ENCODE results near the gene SLC6A19. TPM values are rescaled to one million over a fixed set of nuclear protein-coding genes. Genes with fewer than 3 reads are reported as not detected.
A peak's percentile ranks its signal among the peaks of the same experiment; 100 is the strongest.

The SLC6A19 gene
- total and polyA plus RNA-seq, 9 of the 15 experiments (the other 6 are each of a cell fraction or from before 2014, with no cell fraction given), result 0.03 to 1.6 (median 0.59) TPM

DNA sequence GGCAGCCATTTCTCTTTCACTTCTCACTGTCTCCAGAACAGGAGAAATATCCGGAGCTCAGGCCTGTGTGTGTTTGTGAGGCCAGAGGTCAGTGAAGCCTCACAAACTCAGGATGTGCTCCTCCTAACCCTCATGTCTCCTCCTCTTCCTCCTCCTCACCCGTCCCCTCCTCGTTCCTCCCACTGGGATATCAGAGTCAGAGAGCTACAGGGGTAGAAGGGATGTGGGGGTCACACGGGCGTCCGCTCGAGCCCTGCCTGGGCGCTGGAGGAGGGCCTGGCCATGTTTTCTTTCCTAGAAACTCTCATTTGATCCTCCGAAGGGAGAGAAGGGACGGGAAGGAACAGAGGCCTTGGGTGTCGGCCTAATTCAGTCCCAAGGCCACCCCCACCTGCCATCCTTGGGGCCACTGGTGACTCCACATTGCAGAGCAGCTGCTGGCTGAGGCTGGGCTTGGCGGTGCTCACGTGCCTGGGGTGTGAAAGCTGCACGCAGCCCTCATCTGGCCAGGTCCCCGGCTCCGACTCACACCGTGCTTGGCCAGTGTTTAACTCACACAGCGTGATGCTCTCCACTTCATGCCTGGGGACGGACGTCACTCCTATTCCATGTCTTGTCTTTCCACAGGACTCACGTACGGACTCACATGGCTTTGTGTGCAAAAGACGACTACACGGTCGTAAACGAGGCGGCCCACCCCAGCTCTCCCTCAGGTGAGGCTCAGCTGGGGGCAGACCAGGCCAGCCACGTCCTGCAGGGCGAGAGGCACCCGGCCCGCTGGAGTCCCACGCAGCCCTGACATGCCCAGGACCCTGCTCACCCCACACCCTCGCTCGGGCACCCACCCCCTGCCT, 22.6 kb upstream of the SLC6A19 start (continued):
- no peak for TF ChIP-seq MTA1 (IDR thresholded peaks at IDR 0.05; ENCODE audit: borderline replicate concordance)
- TF ChIP-seq SAP30 (IDR thresholded peaks at IDR 0.05; ENCODE audit: borderline replicate concordance, insufficient read depth, low read depth, low read length, poor library complexity, severe bottlenecking), result no peak
- TF ChIP-seq GATAD2A (IDR thresholded peaks at IDR 0.05), result no peak
- TF ChIP-seq PYGO2 (tag; IDR thresholded peaks at IDR 0.05), result no peak
- TF ChIP-seq, protein P1, sequence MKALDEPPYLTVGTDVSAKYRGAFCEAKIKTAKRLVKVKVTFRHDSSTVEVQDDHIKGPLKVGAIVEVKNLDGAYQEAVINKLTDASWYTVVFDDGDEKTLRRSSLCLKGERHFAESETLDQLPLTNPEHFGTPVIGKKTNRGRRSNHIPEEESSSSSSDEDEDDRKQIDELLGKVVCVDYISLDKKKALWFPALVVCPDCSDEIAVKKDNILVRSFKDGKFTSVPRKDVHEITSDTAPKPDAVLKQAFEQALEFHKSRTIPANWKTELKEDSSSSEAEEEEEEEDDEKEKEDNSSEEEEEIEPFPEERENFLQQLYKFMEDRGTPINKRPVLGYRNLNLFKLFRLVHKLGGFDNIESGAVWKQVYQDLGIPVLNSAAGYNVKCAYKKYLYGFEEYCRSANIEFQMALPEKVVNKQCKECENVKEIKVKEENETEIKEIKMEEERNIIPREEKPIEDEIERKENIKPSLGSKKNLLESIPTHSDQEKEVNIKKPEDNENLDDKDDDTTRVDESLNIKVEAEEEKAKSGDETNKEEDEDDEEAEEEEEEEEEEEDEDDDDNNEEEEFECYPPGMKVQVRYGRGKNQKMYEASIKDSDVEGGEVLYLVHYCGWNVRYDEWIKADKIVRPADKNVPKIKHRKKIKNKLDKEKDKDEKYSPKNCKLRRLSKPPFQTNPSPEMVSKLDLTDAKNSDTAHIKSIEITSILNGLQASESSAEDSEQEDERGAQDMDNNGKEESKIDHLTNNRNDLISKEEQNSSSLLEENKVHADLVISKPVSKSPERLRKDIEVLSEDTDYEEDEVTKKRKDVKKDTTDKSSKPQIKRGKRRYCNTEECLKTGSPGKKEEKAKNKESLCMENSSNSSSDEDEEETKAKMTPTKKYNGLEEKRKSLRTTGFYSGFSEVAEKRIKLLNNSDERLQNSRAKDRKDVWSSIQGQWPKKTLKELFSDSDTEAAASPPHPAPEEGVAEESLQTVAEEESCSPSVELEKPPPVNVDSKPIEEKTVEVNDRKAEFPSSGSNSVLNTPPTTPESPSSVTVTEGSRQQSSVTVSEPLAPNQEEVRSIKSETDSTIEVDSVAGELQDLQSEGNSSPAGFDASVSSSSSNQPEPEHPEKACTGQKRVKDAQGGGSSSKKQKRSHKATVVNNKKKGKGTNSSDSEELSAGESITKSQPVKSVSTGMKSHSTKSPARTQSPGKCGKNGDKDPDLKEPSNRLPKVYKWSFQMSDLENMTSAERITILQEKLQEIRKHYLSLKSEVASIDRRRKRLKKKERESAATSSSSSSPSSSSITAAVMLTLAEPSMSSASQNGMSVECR (CRISPR knock-in tag; IDR thresholded peaks at IDR 0.05), result no peak
- TF ChIP-seq ZNF766 (CRISPR knock-in tag; conservative IDR thresholded peaks at IDR 0.05), result no peak
- TF ChIP-seq TAF9B (IDR thresholded peaks at IDR 0.05; ENCODE audit: partially characterized antibody), result no peak
- TF ChIP-seq HMGN3 (IDR thresholded peaks at IDR 0.05; ENCODE audit: borderline replicate concordance, extremely low read depth, insufficient read length, low read depth, low read length), result peak; percentile 9
- TF ChIP-seq, protein P2, sequence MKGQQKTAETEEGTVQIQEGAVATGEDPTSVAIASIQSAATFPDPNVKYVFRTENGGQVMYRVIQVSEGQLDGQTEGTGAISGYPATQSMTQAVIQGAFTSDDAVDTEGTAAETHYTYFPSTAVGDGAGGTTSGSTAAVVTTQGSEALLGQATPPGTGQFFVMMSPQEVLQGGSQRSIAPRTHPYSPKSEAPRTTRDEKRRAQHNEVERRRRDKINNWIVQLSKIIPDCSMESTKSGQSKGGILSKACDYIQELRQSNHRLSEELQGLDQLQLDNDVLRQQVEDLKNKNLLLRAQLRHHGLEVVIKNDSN (CRISPR knock-in tag; IDR thresholded peaks at IDR 0.05), result peak; percentile 34; the same call in 1 of the 2 replicates

Measured in K562 (cell line).